WERI-Rb-1 (cell line): ENCODE data around the gene RTN4RL1.

ENCODE experiments used
- DNase-seq: peaks from one replicate; pipeline ENCODE4 v3.0.0-alpha.2; 2020
- H3K27ac ChIP-seq: fragments of 250-450 bp; sonication (Bioruptor Pico); 2 replicates; pipeline ENCODE4 v1.5.1; 2020; ENCODE audit warnings: mild to moderate bottlenecking, moderate library complexity
- H3K27me3 ChIP-seq: fragments of 250-450 bp; sonication (Bioruptor Pico); 2 replicates; pipeline ENCODE4 v1.5.1; 2021; ENCODE audit warnings: mild to moderate bottlenecking, low read depth, moderate library complexity; ENCODE audit not compliant: insufficient read depth, severe bottlenecking
- H3K36me3 ChIP-seq: fragments of 250-450 bp; sonication (Bioruptor Pico); 2 replicates; pipeline ENCODE4 v1.5.1; 2020; ENCODE audit warnings: mild to moderate bottlenecking, moderate library complexity
- H3K4me3 ChIP-seq: 2 replicates; pipeline ENCODE4 v1.5.1; 2011; ENCODE audit warnings: low read depth, mild to moderate bottlenecking, control low read depth, low read length
- H3K9me3 ChIP-seq: fragments of 250-450 bp; sonication (Bioruptor Pico); 2 replicates; pipeline ENCODE4 v1.5.1; 2021; ENCODE audit warnings: mild to moderate bottlenecking, moderate library complexity; ENCODE audit not compliant: severe bottlenecking
- TF ChIP-seq, protein P1 (sequence below): IDR thresholded peaks from 2 replicates; pipeline ENCODE4 v1.5.1; 2011; ENCODE audit warnings: low read depth, mild to moderate bottlenecking, control low read depth, inconsistent platforms, low read length

RTN4RL1 gene

DNA sequence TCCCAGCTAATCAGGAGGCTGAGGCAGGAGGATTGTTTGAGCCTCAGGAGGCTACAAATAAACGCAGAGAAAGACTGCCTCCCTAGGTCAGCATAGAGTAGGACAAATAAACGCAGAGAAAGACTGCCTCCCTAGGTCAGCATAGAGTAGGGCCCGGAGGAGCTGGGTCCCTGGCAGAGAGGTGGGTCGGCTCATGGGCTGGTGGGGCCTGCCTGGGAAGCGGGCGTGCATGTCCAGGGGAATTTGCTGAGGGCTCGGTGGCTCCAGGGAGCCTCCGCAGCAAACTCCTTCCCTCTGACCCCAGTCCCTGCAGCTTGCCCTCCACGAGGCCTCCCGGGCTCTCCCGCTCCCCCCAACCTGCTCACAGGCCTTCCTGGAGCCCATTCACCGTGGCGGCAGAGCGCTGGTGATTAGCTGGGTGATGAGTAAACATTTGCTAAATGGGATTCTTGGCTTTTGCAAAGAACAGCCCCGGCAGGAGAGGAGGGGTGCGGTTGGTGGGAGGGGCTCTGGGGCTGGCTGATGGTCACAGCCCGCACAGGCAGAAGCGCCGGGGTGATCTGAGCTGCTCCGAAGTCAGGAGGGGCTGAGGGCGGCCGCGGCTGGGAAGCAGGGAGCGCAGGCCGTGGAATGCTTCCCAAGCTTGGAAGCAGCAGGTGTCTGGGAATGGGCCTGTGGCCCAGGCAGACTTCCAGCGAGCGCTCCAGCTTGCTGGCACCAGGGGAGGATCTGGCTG is 93.1 kb downstream of the RTN4RL1 start:
- TF ChIP-seq, protein P1, sequence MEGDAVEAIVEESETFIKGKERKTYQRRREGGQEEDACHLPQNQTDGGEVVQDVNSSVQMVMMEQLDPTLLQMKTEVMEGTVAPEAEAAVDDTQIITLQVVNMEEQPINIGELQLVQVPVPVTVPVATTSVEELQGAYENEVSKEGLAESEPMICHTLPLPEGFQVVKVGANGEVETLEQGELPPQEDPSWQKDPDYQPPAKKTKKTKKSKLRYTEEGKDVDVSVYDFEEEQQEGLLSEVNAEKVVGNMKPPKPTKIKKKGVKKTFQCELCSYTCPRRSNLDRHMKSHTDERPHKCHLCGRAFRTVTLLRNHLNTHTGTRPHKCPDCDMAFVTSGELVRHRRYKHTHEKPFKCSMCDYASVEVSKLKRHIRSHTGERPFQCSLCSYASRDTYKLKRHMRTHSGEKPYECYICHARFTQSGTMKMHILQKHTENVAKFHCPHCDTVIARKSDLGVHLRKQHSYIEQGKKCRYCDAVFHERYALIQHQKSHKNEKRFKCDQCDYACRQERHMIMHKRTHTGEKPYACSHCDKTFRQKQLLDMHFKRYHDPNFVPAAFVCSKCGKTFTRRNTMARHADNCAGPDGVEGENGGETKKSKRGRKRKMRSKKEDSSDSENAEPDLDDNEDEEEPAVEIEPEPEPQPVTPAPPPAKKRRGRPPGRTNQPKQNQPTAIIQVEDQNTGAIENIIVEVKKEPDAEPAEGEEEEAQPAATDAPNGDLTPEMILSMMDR, result no peak
- H3K9me3 ChIP-seq, result no peaks in the 10 kb centered on the region
- DNase-seq, result no peak
- H3K27me3 ChIP-seq, result no peaks in the 10 kb centered on the region
- peaks cover 13% of the 10 kb centered on the region for H3K36me3 ChIP-seq
- H3K4me3 ChIP-seq, result no peak overlapping the region
- H3K27ac ChIP-seq, result no peak overlapping the region

DNA sequence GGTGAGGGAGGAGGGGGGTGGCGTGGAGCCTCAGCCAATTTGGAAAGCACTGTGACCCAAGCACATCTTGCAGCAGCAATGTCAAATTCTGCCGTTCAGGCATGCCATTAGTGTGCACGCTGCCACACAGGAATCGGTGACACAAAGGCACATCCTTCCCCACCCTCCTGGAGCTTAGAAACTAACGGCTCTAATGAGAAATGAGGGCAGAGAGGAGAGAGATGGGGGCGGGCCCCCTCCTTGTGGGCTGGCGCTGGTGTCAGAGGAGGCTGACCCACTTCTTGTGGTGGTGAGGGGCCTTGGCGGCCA is 94.8 kb downstream of the RTN4RL1 start:
- Histone ChIP-seq H3K36me3 (no peaks in the 10 kb centered on the region), H3K27me3 (no peaks in the 10 kb centered on the region), H3K4me3 (no peak overlapping the region), H3K27ac (no peak overlapping the region), H3K9me3 (no peaks in the 10 kb centered on the region)
- no peak for DNase-seq
- TF ChIP-seq, protein P1, result no peak

DNA sequence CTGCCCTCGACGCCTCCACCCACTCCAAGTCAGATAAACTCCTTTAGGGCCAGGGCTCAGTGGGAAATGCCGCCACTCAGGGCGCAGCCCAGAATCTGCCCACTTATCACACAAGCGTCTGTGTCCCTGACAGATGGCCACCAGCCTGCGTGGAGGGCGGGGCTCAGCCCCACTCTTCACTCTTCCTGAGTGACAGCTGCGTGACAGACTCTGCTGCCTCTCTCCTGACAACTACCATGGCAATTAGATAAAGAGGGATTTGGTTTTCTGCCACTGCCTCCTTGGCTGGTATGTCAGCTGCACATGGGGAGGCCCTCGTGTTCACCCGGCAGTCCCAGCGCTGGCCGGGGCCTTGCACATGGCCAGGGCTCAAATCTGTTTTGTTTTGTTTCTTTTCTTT is 96.2 kb downstream of the RTN4RL1 start:
- TF ChIP-seq, protein P1, result no peak
- Histone ChIP-seq H3K4me3 (no peak overlapping the region), H3K27me3 (no peaks in the 10 kb centered on the region), H3K36me3 (no peaks in the 10 kb centered on the region), H3K9me3 (no peaks in the 10 kb centered on the region), H3K27ac (peak overlapping the region; percentile 43)
- DNase-seq, result peak; percentile 91

DNA sequence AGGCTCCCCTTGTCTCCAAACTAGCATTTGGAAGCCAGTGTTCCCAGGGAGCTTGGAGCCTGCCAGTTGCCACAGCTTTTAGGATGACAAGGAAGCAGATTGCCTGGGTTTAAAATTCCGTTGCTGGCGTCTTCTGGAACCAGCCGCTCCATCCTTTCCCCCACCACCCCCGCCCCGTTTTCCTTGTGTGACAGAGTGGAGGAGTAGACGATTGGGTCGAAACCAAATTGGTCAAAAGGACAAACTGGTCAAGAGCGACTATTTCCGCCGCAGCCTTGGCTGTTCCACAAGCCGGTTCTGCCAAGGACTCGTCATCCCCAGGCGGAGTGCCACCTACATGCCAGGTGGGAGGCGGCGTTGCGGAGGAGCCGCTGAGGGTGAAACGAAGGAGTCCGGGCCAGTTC is 104.2 kb downstream of the RTN4RL1 start:
- Histone ChIP-seq H3K27ac (no peak overlapping the region), H3K4me3 (no peak overlapping the region), H3K9me3 (no peaks in the 10 kb centered on the region), H3K36me3 (no peaks in the 10 kb centered on the region), H3K27me3 (no peaks in the 10 kb centered on the region)
- TF ChIP-seq, protein P1, result no peak
- no peak for DNase-seq

DNA sequence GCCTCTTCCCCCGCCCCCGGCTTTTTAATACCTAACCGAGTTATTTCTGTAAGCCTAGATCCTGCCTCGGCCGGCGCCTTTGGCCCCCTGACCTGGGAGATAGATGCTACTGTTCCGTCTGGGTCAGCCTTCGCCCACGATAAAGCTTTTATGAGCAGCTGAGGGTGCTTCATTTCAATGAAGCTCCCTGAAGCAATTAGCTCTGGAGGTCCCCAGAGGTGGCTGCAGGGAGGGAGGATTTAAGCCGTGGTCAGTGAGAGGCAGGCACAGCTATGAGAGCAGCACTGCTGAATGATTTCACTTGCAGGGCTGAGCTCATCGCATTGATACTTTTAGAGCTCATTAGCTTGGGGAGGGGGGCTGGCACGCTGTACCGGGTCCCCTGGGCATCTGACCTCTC is 105.9 kb downstream of the RTN4RL1 start:
- H3K4me3 ChIP-seq, result peak overlapping the region; percentile 19
- H3K27ac ChIP-seq, result peak overlapping the region; percentile 54
- H3K9me3 ChIP-seq, result no peaks in the 10 kb centered on the region
- H3K27me3 ChIP-seq, result no peaks in the 10 kb centered on the region
- H3K36me3 ChIP-seq, result no peaks in the 10 kb centered on the region
- TF ChIP-seq, protein P1, result no peak
- peak; percentile 53 for DNase-seq
